H1 (cell line): ENCODE data around the gene STK11. TPM values are rescaled to one million over a fixed set of nuclear protein-coding genes. Genes with fewer than 3 reads are reported as not detected.

Experiments
- CHD7 ChIP-seq: fragments of 300-600 bp; sonication (generic); IDR thresholded peaks from 2 replicates; pipeline ENCODE4 v1.7.1; 2012; ENCODE audit warnings: low read length, moderate library complexity, mild to moderate bottlenecking, inconsistent platforms; ENCODE audit not compliant: insufficient replicate concordance
- RNF2 ChIP-seq: fragments of 200-900, 300-1000 bp; sonication (generic); IDR thresholded peaks from 2 replicates; pipeline ENCODE4 v1.7.1; 2016; ENCODE audit warnings: borderline replicate concordance, low read depth, mild to moderate bottlenecking, antibody characterized with exemption, low read length; ENCODE audit not compliant: poor library complexity, severe bottlenecking; ENCODE audit errors: missing control alignments
- SAP30 ChIP-seq: fragments of 300-600 bp; sonication (generic); IDR thresholded peaks from 2 replicates; pipeline ENCODE4 v1.7.1; 2012; ENCODE audit warnings: low read length, moderate library complexity, mild to moderate bottlenecking, inconsistent platforms; ENCODE audit not compliant: insufficient read depth, insufficient replicate concordance
- SP4 ChIP-seq: IDR thresholded peaks from 2 replicates; pipeline ENCODE4 v1.6.1; 2012; ENCODE audit warnings: low read length, inconsistent platforms
- polyA plus RNA-seq, 7 experiments: library from polyadenylated mRNA; depleted of rRNA in 3 of 7; stranded (reverse) in 5 of 7; unstranded in 2 of 7; fragments of >200 nt in 5 of 7; fragments of 200-250 nt in 2 of 7; gene quantifications; 1 replicate in 5 of 7; 2 replicates in 1 of 7; 4 replicates in 1 of 7; pipeline versions ENCODE4 v1.2.1 to v1.2.3, GENCODE V29; 2011 to 2013; ENCODE audit warnings: missing spikeins in 2 of 7, mixed read lengths in 2 of 7
- total RNA-seq: library from RNA; stranded (reverse); fragmentation: NEBNext Ultra II Directional; extraction: Animal tissue kit (Norgen Biotek cat#: 25700); gene quantifications from 2 replicates; pipeline ENCODE4 v1.2.1, GENCODE V29; 2021

Gene STK11
- total and polyA plus RNA-seq, 2 of the 8 experiments (the other 6 are each of a cell fraction or from before 2014, with no cell fraction given), result 45.3 to 70.7 TPM

DNA sequence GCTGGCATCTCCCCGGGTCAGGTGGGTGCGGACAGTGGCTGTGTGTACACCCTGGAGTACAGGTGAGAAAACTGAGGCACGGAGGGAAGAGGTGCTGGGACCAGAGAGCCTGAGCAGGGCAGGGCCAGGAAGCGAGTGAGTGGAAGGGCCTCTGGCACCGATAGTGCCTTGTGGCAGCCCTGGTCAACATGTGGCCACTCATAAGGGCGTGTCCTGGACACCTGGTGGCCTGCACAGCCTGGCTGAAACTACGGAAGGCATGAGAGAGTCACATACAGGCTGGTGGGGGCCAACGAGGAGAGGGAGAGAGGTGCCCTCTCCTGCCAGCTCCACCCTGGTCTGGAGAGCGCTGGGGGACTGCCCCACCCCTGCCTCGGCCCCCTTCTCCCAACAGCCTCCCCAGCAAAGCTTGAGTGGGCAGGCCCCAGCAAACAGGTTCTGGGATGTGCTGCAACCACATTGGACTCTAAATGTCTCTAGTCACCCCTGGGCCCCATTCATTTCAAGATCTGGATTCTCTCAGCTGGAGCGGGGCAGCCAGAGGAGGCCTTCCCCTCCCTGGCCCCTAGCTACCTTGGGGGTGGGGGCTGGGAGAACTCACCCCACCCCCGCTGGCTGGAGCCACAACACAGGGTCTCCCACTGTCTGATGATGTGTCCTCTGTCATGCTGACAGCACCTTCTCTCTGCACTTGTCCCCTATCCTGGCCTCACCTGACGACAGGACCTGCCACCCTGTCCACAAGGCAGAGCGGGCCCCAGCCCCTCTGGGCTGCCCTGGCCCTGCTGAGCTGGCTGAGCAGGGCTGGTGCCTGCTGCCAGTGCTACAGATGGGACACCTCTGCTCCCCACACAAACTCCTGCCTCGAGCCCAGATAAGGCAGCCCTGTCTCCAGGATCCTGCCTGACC, 26.4 kb downstream of the STK11 start (continued):
- TF ChIP-seq CHD7 (no peak), RNF2 (no peak), SP4 (no peak), SAP30 (no peak)
- TF ChIP-seq, all 59 proteins: peak for 0
